RKO (cell line): ENCODE results near the gene ASAP2.
"Not testable (repeated sequence)": the region's sequence is repeated elsewhere in the genome, so short reads cannot be mapped to it uniquely, and the experiment has no call there.

ENCODE experiments used
- DNase-seq: peaks from one replicate; pipeline ENCODE4 v3.0.0-alpha.2; 2016; ENCODE audit warnings: low spot score

ASAP2 gene

DNA sequence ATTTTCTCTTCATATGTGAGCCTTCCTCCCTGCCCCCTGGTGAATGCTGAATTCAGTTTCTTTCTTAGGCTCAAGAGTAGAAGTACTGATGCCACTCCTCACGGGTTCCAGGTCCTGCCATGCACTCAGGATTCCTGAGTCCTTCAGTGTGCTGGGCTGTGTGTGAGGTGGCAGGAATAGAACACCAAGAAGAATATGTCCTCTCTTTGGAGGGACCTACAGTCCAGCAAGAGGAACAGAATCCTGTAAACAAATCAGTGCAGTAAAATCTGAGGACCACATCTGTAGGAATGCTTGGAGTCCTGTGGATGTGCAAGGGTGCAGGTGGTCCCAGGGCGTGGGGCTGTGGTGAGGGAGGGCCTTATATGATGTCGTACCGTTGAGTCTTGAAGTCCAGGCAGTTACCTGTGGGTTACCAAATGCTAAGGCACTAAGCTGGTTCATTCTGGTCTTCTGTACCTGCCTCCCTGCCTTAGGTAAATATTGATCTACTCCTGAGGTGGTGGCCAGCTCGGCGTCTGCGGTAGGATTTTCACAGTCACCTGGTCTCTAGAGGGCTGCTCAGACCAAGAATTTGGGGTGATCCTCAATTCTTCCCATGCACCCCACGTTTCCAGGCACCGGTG lies 5.5 kb downstream of the ASAP2 start:
- no peak for DNase-seq

DNA sequence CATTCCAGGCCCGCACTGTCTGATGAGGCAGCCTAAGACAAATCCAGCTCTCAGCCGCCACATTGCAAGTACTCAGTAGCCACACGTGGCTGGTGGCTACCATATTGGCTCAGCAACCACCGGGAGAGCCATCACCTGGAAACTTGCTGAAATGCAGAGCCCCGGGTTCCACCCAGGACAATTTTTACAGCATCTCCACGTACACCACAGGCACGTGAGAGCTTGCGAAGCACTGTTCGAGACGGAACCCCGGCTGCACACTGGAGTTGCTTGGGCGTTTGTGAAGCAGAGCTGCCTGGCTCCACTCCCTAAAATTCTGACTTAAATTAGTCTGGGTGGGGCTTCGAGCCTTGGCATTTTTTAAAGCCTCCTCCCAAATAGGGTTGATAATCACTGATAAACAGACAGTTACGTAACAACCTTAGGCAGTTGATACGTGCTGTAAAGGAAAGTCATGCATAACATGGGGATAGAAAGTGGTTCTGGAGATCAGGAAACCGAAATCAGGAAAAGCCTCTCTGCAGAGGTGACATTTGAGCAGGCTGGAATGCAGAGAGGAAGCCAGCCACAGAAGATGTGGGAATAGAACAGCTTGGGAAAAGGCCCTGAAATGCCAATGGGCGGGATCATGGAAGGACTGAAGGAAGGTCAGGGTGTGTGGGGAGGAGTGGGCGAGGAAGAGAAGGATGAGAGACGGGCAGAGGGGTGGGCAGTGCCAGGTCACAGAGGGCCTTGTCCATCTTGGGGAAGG lies 6.2 kb downstream of the ASAP2 start:
- no peak for DNase-seq

DNA sequence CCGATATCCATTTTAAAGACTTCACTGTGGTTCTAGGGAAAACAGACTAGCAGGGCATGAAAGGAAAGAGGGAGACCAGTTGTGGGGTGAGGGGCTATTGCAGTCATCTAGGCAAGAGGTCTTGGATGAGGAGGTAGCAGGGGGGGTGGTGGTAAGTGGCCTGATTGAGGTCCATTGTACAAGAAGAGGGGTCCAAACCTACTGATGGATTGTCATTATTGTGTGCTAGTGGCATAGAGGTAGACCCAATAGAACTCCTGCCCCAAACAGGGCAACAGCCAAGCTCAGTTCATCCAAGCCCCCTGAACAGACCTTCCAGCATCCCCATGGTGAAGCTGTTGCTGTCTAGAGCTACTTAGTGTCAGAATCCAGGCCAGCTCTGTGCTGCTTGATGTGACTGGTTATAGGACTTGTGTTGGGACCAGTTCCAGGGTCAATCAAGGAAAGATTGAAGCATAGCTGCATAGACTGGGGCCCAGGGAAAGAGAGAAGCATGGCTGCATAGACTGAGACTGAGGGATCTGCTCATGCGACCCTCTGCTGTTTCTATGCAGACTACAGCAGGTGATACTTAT lies 7.0 kb downstream of the ASAP2 start:
- no peak for DNase-seq

DNA sequence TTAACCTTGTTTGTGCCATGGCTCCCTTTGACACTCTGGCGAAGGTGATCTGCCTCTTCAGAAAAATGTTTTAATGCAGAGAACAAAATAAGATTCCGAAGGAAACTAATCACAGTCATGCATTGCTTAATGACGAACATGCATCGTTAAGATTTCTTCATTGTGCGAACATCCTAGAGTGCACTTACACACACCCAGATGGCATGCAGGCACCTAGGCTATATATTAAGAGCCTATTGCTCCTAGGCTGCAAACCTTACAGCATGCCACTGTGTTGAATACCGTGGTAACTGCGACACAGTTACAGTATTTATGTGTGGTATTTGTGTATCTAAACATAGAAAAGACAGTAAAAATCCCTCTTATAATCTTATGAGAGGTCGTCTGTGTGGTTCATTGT lies 8.3 kb downstream of the ASAP2 start:
- DNase-seq: no peak

DNA sequence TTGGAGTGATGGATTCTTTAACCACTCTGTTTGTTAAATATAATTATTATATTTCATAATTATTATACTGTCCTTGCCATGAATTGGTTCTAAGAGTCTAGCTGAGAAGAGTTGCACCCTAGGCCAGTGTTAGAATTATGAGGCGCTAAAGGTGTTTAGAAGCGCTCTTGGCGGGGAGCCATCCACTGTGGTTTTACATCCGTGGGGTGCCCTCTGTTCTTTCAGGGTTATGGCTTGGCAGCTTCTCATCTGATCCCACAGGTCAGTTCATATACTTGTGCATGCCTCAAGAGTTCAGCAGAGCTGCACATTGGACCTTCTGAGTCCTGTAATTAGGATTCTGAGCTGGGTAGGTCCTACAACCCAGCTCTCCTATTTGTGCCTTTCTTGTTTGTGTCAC lies 9.1 kb downstream of the ASAP2 start:
- no peak for DNase-seq

DNA sequence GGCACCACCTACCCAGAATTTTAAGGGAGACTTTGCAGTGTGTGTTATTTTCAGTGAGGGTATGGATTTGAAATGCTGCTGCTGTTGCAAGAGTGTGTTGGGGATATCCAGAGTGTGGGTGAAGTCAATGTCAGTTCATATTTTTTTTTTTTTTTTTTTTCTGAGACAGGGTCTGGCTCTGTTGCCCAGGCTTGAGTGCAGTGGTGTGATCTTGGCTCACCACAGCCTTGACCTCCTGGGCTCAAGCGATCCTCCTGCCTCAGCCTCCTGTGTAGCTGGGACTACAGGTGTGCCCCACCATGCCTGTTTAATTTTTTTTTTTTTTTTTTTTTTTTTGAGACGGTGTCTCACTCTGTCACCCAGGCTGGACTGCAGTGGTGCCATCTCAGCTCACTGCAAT lies 9.5 kb downstream of the ASAP2 start:
- not testable (repeated sequence) for DNase-seq

DNA sequence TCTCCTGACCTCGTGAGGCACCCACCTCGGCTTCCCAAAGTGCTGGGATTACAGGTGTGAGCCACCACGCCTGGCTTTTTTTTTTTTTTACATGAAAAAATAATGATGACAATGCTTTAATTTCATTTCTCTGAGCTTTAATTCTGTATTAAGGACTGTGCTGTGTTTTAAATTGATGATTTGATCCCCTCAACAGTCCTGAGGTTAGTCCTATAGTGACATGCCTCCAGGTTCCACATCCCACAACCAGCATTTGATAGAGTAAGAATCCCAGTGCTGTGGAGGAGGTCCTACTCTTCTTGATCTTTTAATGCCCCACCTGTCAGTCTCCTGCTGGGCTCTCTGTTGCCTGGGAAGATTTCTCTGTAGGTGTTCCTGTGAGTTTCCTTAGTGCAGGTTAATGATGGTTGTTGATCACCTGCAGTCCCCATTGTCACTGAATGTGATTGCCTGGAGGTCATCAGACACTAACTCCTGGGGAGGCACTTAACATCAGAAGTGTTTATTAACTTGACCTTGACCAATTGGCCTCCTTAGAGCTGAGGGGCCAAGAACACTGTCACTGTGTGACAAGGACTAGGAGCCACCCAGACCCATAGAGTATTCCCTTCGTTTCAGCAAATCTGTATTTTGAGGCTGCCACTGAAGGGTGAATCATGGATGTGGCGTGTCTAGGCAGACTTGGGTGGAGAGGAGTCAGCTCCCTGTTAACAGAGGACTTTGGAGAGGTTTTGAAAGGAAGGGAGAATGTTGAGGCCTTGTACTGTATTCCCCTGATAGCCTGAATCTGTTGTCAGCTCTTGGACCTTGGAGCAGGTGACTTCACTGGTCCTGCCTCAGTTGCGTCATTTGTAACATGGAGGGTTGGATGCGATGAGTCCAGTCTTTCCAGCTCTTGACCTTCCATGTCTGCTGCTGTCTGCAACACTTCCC lies 11.5 kb downstream of the ASAP2 start:
- no peak for DNase-seq

DNA sequence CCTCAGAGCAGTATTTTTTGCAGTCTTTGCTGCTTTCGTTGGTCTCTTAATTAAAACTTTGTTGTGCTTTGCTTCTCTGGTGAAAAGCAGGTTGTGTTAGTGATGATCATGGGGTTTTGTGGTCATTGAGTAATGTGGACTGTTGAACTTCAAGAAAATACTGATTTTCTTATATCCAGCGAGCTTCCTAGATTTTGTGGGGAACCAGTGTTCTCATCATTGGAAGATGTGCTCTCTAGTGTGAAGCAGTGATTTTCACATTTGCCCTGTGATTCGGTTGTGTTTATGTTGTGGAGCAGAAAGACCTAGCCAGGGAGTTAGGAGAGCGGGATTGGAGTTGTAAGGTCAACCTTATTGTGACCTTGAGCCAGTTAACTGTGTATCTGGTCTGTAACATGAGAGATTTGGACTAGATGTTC lies 12.4 kb downstream of the ASAP2 start:
- DNase-seq: no peak

DNA sequence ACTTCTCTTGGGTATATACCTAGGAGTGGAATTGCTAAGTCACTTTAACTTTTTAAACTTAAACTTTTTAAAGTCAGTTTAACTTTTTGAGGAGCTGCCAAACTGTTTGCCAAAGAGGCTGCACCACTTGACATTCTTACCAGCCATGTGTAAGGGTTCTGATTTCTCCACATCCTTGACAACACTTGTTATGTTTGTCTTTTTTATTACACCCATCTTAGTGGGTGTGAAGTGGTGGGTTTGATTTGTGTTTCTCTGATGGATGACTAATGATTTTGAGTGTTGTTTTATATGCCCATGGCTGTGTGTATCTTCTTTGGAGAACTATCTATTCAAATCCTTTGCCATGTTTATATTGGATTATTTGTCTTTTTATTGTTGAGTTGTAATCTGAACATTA lies 13.6 kb downstream of the ASAP2 start:
- no peak for DNase-seq

DNA sequence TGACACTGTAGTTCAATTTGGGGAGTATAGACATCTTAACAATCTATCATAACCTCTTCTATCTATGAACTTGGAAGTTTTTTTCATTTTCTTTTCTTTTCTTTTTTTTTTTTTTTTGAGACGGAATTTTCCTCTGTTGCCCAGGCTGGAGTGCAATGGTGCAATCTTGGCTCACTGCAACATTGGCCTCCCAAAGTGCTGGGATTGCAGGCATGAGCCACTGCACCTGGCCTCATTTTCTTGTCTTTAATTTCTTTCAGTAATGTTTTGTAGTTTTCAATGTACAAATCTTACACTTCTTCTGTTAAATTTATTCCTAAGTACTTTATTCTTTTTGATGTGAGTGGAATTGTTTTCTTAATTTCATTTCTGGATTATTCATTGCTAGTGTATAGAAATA lies 14.6 kb downstream of the ASAP2 start:
- DNase-seq: no peak

DNA sequence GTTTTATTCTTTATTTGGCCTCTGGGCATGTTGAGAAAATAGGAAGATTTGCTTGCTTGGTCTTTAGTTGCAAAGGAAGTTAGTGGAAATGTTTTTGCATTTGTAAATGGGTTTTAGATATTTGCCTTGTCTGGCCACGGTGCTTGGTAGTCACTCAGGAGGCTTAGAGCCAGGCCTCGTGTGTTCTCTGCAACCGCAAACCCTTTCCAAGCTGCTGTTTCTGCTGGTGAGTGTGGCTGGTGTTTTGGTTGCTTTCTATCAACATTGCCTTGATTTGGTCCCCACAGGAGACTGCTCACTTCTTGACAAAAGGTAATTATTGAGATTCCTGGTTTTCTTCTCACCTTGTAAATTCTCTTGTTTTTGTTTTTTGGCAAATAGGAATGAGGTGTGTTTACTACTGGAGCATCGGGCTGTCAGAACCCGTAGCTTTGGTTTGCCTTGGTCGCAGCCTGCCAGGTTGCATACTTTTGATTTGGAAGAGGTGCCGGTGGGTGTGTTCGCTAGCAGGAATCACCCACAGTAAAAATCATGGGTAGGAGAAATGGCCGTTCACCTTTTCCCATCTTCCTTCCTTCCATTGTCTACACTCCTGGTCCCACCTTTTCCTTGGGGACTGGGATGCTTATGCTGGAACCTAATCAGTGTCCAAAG lies 15.8 kb downstream of the ASAP2 start:
- DNase-seq: no peak

DNA sequence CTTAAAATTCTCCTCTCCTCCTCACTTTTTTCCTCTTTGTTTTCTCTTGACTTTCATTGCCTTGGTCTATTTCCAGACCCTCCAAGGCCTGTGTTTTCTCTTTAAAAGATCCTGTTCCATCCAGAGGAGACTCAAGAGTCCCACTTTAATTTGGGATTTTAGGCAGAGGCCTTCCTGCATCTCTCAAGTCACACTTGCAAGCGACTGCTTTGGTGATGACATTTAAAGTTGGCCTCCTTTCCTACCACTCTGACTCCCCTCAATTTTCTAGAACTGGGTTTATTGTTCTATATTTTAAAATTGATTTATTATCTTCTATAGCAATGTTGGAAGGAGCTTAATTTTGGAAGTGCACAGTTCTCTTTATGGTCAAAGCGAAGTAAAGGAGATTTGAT lies 16.3 kb downstream of the ASAP2 start:
- no peak for DNase-seq

DNA sequence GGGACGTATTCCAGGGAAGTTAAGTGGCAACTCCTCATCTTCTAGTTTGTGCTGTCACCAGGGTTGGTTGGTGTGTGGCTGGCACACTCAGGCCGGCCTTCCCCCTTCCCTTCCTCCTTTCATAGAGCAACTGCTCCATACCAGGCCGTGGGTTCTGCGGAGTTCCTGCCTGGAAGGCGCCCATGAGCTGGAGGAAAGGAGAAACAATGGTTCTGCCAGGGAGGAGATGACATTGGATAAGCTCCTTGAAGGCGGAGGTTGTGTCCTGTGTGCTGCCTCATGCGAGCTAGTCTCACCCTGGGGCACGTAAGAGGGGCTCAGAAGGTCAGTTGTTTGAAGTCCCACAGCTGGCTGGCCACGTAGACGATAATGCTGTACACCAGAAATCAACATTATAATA lies 19.2 kb downstream of the ASAP2 start:
- no peak for DNase-seq

DNA sequence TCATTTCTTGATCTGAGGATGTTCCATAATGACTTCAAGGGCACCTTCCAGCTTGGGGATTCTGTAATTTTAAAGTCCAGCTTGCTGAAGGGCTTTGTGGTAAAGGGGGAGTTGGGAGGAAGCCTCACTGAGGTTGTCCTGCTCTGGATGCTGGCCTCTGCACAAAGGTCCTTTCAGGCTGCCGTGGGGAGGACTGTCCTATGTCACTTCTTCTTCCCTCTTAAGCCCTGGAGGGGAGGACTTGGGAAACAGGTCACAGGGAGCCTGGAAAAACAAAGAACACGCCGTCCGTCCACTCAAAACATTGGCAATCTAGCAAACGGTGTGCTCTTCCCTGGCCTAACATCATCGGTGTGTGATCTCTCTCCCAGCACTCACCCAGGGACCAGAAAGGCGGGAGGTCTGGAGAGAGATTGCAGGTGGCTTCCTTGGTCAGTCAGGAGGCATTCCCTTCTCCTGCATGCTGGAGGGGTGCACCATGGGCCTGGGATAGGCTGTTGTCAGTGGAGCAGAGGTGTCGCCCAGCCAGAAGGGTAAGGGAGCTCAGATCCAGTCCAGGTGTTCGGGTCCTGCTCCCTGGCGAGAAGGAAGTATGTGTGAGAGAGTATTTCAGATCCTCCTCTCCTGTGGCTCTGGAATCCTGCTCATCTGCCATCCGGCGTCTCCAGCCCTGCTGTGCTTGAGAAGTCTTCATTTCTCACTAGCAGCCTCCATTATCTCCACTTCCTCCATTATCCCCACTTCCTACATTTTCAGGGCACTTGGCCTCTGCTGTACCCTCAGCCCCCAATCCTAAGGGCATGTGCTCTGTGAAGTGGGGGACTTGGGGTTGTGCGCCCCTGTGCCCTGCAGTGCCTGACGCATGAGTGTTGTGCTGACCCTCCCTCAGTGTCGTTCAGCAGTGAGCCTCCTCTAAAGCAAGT lies 20.1 kb downstream of the ASAP2 start:
- DNase-seq: no peak

DNA sequence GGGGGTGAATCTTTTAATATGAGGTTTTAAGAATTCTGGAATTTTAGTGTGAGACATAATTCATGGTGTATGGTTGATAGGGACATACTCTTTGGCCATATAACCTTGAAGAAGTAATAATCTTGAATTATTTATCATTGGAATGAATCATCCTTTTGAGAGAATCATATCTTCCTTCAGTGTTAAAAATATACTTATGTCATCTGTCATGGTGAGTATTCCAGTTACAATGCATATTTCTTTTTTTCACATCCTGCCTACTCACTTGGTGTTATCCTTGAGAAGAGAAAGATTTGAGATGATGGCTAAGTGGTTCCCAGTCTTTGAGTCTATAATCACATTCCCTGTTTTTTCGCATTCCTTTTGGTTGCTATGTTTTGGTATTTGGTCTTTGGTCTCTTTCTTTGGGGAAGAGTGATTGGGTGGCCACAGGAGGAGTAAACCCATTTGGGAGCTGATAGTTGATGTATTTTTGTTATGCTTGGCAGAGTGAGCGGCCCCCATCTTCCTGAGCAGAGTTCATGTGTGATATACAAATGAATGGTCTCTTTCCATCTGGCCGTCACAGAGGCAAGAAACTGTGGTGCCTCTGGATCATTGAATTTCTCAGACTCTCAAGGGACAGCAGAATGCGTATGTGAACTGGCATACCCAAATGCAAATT lies 21.6 kb downstream of the ASAP2 start:
- DNase-seq: peak; percentile 79

DNA sequence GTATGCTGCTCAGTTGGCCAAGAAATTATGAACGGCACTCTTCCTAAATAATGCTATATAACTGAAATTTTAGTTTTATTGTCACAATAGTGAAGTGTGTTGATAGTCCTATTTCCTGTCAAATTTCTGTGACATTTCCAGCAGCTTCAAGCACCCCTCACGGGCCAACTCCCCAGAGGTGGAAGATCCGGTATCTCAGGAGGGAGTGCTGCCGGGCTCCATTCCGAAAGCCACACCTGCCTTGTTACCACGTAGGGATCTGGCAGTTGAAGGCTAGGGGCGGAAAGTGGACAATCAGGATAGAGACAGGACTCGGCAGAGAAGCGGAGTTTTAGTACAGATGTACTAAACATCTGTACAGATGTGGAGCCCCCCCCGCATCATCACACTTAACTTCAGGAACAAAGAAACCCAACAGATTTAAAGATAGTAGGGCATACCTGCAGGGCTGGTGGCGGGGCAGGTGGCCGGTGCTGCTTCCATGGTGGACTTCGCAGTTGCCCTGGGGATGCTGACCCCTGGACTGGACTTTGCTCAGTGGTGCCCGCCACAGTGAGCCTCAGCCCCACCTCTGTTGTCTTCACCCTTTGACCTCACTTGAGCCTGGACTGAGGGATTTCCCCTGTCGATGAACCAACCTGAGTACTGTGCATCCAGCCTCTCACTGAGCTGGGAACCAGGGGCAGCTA lies 22.3 kb downstream of the ASAP2 start:
- no peak for DNase-seq

DNA sequence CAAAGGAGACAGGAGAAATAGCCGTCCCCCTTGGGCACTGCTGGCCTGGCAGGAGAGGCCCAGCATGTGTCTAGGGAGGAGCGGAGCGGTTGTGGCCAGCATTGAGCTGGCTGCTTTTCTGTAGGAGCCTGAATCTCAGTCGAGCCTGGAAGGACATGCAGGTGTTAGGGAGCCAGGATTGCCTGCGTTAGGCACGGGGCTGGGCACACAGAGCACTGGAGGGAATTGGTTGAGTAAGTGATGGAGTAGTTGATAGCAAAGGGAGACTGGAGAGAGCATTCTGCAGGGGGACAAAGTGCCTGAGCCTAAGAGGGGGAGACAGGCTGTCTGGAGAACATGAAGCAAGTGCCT lies 22.8 kb downstream of the ASAP2 start:
- DNase-seq: no peak

DNA sequence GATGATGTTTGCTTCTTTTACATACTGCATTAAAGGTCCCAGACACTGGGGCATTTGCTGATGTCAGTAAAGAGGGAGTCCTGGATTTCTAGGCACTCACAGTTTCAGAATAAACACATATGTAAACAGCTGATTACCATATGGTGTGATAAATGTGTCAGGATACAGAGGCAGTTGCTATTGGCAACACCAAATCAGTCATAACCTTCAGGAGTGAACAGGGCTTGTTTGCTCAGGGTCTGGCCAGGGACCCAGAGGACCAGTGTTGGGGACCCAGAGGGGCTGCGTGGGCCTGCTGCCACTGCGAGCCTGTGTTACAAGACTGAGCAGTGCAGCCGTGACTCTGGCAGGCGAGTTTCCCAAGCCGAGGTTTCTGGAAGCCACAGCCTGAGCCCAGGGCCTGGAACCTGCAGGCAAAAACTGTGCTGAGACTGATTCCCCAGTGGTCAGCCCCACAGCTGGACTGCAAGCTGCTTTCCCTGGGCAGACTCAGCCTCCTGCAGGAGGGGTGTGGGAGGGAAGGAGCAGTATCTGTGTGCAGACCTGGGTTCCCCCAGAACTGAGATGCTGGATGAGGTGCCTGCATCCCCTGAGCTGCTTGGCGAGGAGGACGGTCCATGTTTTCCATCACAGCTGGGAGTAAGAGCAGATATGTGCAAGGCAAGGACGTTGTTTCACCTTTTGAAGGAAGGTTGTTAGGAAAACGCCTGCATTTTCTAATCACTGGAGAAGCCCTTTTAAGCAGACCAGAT lies 23.6 kb downstream of the ASAP2 start:
- no peak for DNase-seq

DNA sequence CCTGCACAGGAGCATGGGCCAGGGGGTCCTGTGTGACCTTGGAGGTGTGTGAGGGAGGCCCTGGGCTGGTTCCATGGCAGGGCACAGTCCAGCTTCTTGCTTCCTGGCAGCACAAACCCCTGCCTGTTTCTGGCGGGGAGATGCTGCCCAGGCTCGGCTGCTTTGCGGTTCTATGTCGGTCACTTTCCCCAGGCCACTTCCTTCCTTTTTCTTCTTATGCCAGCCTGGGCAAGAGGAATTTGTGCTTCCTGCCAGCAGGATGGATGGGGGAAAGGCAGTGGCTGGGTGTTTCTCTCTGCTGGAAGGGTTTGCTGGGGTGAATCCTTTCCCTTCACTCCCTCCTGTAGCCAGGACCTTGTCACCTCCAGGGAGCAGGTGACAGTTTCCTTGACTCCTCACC lies 24.3 kb downstream of the ASAP2 start:
- no peak for DNase-seq
